Lower lobe of right lung (tissue), 2 donors: ENCODE measurements around the gene SLC11A2. TPM values are rescaled to one million over a fixed set of nuclear protein-coding genes. Genes with fewer than 3 reads are reported as not detected.
"Not testable (repeated sequence)": the region's sequence is repeated elsewhere in the genome, so short reads cannot be mapped to it uniquely, and the experiment has no call there.

ENCODE experiments used
- ATAC-seq, 2 donors: fragments of 200-7000 bp; cut with Tn5 transposase; one replicate each; pipeline ENCODE4 v1.9.1; 2020 to 2022; ENCODE audit warnings: mild to moderate bottlenecking in 2 of 2, moderate library complexity in 2 of 2
- DNase-seq: peaks from one replicate; pipeline ENCODE4 v3.0.0-alpha.2; 2020
- H3K27ac ChIP-seq: fragments of 200-600 bp; one replicate; pipeline ENCODE4 v1.8.0; 2022
- H3K27me3 ChIP-seq: fragments of 200-600 bp; one replicate; pipeline ENCODE4 v1.8.0; 2022; ENCODE audit warnings: low read depth
- H3K36me3 ChIP-seq: fragments of 200-600 bp; one replicate; pipeline ENCODE4 v1.8.0; 2022; ENCODE audit warnings: mild to moderate bottlenecking
- H3K4me1 ChIP-seq: fragments of 200-600 bp; one replicate; pipeline ENCODE4 v1.8.0; 2022
- H3K4me3 ChIP-seq: fragments of 200-600 bp; one replicate; pipeline ENCODE4 v1.8.0; 2022; ENCODE audit warnings: mild to moderate bottlenecking
- H3K9me3 ChIP-seq: fragments of 200-600 bp; one replicate; pipeline ENCODE4 v1.8.0; 2022
- CTCF ChIP-seq: fragments of 200-600 bp; IDR thresholded peaks from one replicate; pipeline ENCODE4 v1.8.0; 2022; ENCODE audit warnings: antibody characterized with exemption, mild to moderate bottlenecking
- intact Hi-C: fragments of 100-400 bp; cut with DNase I; formaldehyde crosslinking; loops from one replicate; pipeline ENCODE4 v1.11.0; 2022
- total RNA-seq: library from RNA; stranded (reverse); fragmentation: NEBNext Ultra II Directional; extraction: Animal tissue kit (Norgen Biotek cat#: 25700); gene quantifications from one replicate; pipeline ENCODE4 v1.2.1, GENCODE V29; 2021
- donor health status: DM: no; HTN: yes; CAD: no; lungs with severe emphysema.

The SLC11A2 gene
- total RNA-seq, 1 donor from 2014 or later = 102 TPM

GRCh38 chr12:50971946-50972345, 54.2 kb downstream of the SLC11A2 start:
- TF ChIP-seq CTCF = no peak
- H3K9me3 ChIP-seq = no peaks in the 10 kb centered on the region
- no peaks in the 10 kb centered on the region for H3K4me1 ChIP-seq
- peaks cover 25% of the 10 kb centered on the region for H3K36me3 ChIP-seq
- H3K27ac ChIP-seq = no peak overlapping the region
- ATAC-seq (no peak), DNase-seq (no peak)
- intact Hi-C loops = no loop called here
- no peak overlapping the region for H3K4me3 ChIP-seq
- no peaks in the 10 kb centered on the region for H3K27me3 ChIP-seq

- no peaks in the 10 kb centered on the region for H3K27me3 ChIP-seq
Measured at GRCh38 chr12:50964432-50964831, 61.8 kb downstream of the SLC11A2 start.

GRCh38 chr12:50961708-50962107, 64.5 kb downstream of the SLC11A2 start:
- no peak for TF ChIP-seq CTCF
- Histone ChIP-seq H3K9me3 (no peaks in the 10 kb centered on the region), H3K27me3 (no peaks in the 10 kb centered on the region), H3K36me3 (no peaks in the 10 kb centered on the region), H3K4me1 (no peaks in the 10 kb centered on the region), H3K4me3 (no peak overlapping the region), H3K27ac (no peak overlapping the region)
- intact Hi-C loops = no loop called here
- DNase-seq = no peak
- ATAC-seq = peak in 1 of 2 donors; percentile 67

More at GRCh38 chr12:50964432-50964831, 61.8 kb downstream of the SLC11A2 start:
- DNase-seq (no peak), ATAC-seq (no peak)
- no peak overlapping the region for H3K4me3 ChIP-seq
- peaks cover 15% of the 10 kb centered on the region for H3K36me3 ChIP-seq
- H3K27ac ChIP-seq = no peak overlapping the region
- TF ChIP-seq CTCF = no peak
- intact Hi-C loops = no loop called here
- no peaks in the 10 kb centered on the region for H3K4me1 ChIP-seq
- H3K9me3 ChIP-seq = no peaks in the 10 kb centered on the region

GRCh38 chr12:50960130-50960529, 66.1 kb downstream of the SLC11A2 start:
- Histone ChIP-seq H3K36me3 (no peaks in the 10 kb centered on the region), H3K27me3 (no peaks in the 10 kb centered on the region), H3K9me3 (no peaks in the 10 kb centered on the region), H3K4me1 (no peaks in the 10 kb centered on the region), H3K4me3 (no peak overlapping the region), H3K27ac (no peak overlapping the region)
- ATAC-seq = peak in 1 of 2 donors; percentile 45
- intact Hi-C loops = no loop called here
- TF ChIP-seq CTCF = no peak
- no peak for DNase-seq

- Histone ChIP-seq H3K4me3 (no peak overlapping the region), H3K4me1 (no peaks in the 10 kb centered on the region), H3K27me3 (no peaks in the 10 kb centered on the region), H3K9me3 (no peaks in the 10 kb centered on the region), H3K36me3 (peaks cover 5% of the 10 kb centered on the region), H3K27ac (no peak overlapping the region)
- no peak for ATAC-seq
- DNase-seq = no peak
- intact Hi-C loops = no loop called here
- TF ChIP-seq CTCF = no peak
Measured at GRCh38 chr12:50955697-50956096, 70.5 kb downstream of the SLC11A2 start.

- no peak for TF ChIP-seq CTCF
- ATAC-seq = no peak
- H3K9me3 ChIP-seq = no peaks in the 10 kb centered on the region
- no peaks in the 10 kb centered on the region for H3K4me1 ChIP-seq
- H3K36me3 ChIP-seq = peaks cover 5% of the 10 kb centered on the region
- no peak overlapping the region for H3K4me3 ChIP-seq
- no peaks in the 10 kb centered on the region for H3K27me3 ChIP-seq
- DNase-seq = no peak
- intact Hi-C loops = no loop called here
- no peak overlapping the region for H3K27ac ChIP-seq
Measured at GRCh38 chr12:50955288-50955687, 70.9 kb downstream of the SLC11A2 start.

GRCh38 chr12:50954789-50955188, 71.4 kb downstream of the SLC11A2 start:
- H3K9me3 ChIP-seq, H3K36me3 ChIP-seq, H3K27ac ChIP-seq, DNase-seq, H3K4me1 ChIP-seq, H3K27me3 ChIP-seq, intact Hi-C loops, H3K4me3 ChIP-seq, ATAC-seq: not testable (repeated sequence)
